22Rv1 (cell line): Measurements from ENCODE around the gene HS6ST3.

Source experiments
- ZFX ChIP-seq: fragments of 450-650 bp; IDR thresholded peaks from 2 replicates; pipeline ENCODE4 v1.6.1; 2017; ENCODE audit warnings: antibody characterized with exemption, borderline replicate concordance
- TF ChIP-seq, protein P1 (sequence below): fragments of 450-650 bp; IDR thresholded peaks from 2 replicates; pipeline ENCODE4 v1.5.1; 2017; ENCODE audit warnings: mild to moderate bottlenecking

DNA sequence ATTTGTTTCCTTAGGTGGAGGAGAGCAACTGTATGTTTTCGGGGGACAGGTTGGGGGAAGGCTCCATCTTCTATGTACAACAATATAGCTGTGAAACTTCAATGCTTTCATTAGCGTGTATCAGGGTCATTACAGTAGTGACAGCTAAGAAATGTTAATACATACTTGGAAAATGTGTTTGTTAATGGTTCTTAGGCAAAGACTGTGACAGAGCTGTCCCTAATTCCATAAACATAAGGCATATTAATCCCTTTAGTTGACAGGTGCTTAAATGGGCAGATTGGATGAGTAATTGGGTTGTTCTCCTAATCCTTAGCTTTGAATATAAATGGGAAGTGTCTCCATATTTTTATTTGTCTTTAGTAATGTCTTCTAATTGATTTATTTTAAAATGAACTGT, 313.7 kb downstream of the HS6ST3 start:
- TF ChIP-seq, protein P1, sequence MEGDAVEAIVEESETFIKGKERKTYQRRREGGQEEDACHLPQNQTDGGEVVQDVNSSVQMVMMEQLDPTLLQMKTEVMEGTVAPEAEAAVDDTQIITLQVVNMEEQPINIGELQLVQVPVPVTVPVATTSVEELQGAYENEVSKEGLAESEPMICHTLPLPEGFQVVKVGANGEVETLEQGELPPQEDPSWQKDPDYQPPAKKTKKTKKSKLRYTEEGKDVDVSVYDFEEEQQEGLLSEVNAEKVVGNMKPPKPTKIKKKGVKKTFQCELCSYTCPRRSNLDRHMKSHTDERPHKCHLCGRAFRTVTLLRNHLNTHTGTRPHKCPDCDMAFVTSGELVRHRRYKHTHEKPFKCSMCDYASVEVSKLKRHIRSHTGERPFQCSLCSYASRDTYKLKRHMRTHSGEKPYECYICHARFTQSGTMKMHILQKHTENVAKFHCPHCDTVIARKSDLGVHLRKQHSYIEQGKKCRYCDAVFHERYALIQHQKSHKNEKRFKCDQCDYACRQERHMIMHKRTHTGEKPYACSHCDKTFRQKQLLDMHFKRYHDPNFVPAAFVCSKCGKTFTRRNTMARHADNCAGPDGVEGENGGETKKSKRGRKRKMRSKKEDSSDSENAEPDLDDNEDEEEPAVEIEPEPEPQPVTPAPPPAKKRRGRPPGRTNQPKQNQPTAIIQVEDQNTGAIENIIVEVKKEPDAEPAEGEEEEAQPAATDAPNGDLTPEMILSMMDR = no peak
- TF ChIP-seq ZFX = no peak
